Measurements from ENCODE around the gene AGBL4.

- no peak for TF ChIP-seq CTCF (IDR thresholded peaks at IDR 0.05)
- TF ChIP-seq ZFX (IDR thresholded peaks at IDR 0.05; ENCODE audit: borderline replicate concordance), result no peak
These were observed 1230.8 kb downstream of the AGBL4 start for GRCh38 chr1:48792961-48793360.

Data from 22Rv1 (cell line).